HG02943 (cell line): ENCODE measurements around the gene PIGBOS1.

Source experiments
- ATAC-seq: cut with Tn5 transposase; IDR thresholded peaks from one replicate; pipeline ENCODE4 v1.9.1; 2021; ENCODE audit warnings: mild to moderate bottlenecking, low read depth, moderate library complexity; ENCODE audit not compliant: unreplicated experiment

The PIGBOS1 gene

DNA sequence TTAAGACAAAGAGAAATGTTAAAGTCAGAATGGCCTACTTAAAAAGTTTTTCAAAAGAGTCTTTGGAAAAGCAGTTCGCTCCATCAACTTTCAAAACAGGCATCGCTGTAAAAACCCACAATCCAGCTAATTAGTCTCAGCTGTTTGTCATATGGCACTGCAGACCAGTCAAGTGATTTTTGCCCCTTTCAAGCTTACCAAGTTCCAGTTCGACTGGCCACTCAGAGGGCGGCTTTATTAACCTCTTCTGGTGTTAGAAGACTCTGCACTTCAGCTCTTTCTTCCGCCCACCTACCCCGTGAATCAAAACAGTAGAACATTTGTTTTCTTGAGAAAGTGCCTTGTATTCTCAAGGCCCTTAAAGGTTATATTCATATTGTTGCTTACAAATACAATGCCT is 48.6 kb downstream of the PIGBOS1 start:
- no peak for ATAC-seq

- ATAC-seq = no peak
Observed at GRCh38 chr15:55268176-55268695, 50.7 kb downstream of the PIGBOS1 start.

DNA sequence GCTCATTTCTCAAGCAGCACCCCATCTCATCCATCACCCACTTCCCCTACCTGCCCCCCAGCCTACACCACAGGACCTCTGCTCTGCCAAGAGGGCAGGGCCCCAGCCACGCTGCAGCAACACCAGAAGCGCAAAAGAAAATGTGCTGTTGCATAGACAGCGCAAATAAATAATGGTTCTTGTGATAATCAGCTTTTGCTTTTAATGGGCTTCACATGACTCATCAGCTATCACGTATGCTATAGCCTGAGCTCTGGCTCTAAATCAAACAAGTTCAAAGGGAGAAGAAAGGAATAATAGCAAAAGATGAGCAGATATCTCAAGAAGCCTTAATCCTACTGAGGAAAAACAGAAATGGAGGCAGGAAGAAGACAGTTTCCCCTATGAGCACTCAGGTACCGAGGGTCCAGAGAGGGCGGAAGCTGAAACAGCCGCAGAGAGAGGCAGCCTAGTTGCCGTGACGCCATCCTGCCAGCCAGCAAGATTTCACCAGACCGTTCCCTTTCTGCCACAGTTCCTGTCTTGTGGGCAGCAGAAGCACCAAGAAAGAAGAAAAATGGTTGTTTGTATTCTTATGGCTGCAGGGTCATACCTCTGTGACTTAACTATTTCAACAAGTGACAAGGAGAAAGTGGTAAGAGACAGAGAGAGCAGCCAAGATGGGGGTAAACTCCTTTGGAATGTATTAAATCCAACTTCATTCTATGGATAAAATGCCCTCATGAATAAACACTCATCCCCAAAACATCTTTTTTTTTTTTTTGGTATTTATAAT is 51.3 kb downstream of the PIGBOS1 start:
- ATAC-seq = peak; percentile 94
